ENCODE data around the gene DGKK.

DGKK gene, protein sequence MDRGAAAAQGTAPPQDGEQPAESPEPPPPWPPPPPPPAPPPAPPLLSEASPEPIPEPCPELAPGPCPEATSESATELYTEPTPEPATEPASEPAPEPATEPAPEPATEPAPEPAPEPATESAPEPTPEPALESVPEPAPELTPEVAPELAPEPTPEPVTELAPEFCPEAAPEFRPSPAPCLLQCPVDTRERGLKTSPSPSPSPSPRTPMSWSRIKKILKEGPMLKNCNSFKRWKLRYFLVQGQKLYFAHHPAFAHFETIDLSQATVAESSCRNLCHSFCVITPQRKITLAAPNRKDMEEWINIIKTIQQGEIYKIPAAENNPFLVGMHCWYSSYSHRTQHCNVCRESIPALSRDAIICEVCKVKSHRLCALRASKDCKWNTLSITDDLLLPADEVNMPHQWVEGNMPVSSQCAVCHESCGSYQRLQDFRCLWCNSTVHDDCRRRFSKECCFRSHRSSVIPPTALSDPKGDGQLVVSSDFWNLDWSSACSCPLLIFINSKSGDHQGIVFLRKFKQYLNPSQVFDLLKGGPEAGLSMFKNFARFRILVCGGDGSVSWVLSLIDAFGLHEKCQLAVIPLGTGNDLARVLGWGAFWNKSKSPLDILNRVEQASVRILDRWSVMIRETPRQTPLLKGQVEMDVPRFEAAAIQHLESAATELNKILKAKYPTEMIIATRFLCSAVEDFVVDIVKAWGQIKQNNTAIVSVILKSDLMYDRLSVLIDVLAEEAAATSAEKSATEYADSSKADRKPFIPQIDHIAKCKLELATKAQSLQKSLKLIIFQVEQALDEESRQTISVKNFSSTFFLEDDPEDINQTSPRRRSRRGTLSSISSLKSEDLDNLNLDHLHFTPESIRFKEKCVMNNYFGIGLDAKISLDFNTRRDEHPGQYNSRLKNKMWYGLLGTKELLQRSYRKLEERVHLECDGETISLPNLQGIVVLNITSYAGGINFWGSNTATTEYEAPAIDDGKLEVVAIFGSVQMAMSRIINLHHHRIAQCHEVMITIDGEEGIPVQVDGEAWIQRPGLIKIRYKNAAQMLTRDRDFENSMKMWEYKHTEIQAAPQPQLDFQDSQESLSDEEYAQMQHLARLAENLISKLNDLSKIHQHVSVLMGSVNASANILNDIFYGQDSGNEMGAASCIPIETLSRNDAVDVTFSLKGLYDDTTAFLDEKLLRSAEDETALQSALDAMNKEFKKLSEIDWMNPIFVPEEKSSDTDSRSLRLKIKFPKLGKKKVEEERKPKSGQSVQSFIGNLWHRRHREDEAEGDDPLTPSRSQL

GRCh38 chrX:50470103-50471031, at the start of gene DGKK:
Gene DGKK, minus strand, starts transcription at chrX:50470825. Its CDS starts 147 bp downstream, at chrX:50470678.
- no peak for DNase-seq

- DNase-seq: no peak
Observed at GRCh38 chrX:50514811-50515210, 44.2 kb upstream of the DGKK start.

GRCh38 chrX:50497114-50497513, 26.5 kb upstream of the DGKK start:
- no peak for DNase-seq

GRCh38 chrX:50495616-50496015, 25.0 kb upstream of the DGKK start:
- no peak for DNase-seq

GRCh38 chrX:50492720-50493119, 22.1 kb upstream of the DGKK start:
- DNase-seq: no peak

- no peak for DNase-seq
Observed at GRCh38 chrX:50484662-50485061, 14.0 kb upstream of the DGKK start.

DNA sequence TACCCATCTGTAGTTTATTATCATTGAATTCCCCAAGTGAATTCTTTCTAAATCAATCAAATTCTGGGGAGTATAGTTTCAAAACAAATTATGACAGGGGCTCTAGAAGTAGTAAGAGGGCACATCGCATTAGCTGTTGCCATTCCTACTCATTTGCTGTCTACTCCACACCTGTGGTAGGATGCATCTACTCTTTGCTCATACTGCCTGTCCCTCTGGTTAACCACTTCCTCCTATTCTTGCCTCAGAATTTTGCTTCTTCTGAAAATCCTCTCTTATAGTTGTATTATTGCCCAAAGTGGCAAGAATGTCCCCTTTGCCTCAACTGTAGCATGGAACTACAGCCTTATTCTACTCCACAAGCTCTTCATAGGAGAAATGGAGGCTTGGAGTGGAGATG, 12.7 kb upstream of the DGKK start:
- no peak for DNase-seq

DNA sequence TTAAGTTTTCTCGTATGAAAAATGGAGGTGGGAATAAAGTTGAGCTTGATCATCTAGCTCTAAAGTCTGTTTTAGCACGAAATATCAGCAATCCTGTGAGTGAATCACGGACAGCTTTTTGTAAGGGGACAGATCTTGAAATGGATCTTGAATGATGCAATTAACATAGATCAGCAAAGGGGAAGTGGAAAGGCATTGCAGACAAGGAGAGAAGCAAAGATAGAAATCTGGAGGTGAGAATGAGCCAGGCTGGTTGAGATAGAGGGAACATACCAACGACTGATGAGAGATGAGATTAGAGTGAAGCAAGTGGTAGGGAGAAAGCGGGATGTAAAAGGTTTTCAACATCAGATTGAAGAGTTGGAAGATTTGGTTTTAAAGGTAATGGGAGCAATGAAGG, 4.6 kb upstream of the DGKK start:
- no peak for DNase-seq

DNA sequence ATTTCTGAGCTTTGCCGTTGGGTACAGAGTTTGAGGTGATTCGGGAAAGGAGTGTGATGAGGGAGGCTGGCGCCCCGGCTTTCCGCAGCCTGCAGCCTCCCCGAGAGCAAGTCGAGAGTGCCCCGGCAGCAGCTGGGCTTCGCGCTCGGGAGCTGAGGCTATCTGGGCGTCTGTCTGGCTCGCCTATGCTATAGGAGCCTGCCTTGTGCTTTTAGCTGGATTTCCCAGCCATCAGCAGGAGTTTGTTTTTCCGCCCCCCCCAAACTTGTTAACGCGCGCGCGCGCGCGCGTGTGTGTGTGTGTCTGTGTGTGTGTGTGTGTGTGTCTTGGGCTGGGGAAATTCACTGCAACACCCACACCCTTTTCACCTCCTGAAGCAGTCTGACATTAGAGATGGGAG, 765 bp upstream of the DGKK start:
- DNase-seq: no peak

DNA sequence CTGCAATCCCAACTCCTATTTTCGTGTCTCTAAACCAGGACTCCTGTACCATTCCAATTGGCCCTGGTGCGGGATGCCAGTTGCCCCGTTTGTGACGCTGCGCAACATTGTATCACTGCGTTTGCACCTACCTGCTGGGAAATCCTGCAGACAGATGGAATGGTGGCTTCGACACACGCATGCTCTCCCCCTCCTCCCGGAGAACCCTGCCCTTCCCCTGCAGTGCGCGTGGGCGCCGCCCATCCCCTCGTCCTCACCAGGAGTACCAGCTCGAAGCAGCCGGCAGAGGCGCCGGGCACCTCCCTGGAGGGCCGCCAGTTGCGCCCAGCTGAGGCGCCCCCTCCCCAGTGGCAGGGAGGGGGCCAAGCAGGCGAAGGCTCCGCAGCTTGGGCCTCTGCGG, 1.4 kb downstream of the DGKK start:
- no peak for DNase-seq

DNA sequence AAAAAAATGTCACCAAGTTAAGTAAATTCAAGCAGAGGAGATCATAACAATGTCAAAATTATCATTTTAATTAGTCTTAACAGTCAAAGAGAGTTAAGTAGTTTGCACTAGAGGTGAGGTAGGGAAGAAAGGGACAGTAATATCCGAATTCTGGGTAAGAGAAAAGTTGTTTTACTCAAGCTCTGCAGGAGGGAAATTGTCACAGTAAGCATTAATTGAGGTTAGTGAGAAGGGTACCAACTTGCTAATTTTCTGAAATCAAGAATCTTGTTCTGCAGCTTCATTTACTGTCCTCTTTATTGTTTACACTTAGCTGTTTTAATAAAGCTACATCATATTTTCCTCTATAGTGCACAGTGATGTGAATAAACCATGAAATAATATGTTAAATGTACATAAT, 11.0 kb downstream of the DGKK start:
- no peak for DNase-seq

- no peak for DNase-seq
Observed at GRCh38 chrX:50458483-50458882, 12.1 kb downstream of the DGKK start.

GRCh38 chrX:50456712-50457484, 13.7 kb downstream of the DGKK start:
- DNase-seq: no peak

DNA sequence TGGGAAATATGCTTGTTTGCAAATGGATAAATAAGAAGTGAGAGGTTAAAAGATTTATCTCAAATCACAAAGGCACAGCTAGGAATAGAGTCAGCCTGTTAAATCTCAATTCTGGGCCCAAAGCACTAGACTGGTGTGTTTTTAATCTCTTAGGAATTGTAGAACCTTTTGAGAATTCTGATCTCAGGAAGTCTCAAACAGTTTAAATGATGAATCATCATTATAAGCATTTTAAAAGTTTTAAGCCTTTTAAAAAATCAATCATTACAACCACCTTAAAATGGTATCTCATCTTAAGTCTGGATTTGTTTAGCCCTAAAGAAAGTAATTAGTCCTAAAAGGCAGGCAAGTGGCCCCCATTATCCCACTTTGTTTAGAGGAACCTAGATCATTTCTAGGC, 17.8 kb downstream of the DGKK start:
- DNase-seq: no peak

GRCh38 chrX:50450324-50450723, 20.3 kb downstream of the DGKK start:
- DNase-seq: no peak

- DNase-seq: no peak
Observed at GRCh38 chrX:50448565-50448964, 22.1 kb downstream of the DGKK start.

- DNase-seq: no peak
Observed at GRCh38 chrX:50447535-50447934, 23.1 kb downstream of the DGKK start.

GRCh38 chrX:50442426-50443116, 28.1 kb downstream of the DGKK start:
- no peak for DNase-seq

- DNase-seq: no peak
Observed at GRCh38 chrX:50436797-50437196, 33.8 kb downstream of the DGKK start.

DNA sequence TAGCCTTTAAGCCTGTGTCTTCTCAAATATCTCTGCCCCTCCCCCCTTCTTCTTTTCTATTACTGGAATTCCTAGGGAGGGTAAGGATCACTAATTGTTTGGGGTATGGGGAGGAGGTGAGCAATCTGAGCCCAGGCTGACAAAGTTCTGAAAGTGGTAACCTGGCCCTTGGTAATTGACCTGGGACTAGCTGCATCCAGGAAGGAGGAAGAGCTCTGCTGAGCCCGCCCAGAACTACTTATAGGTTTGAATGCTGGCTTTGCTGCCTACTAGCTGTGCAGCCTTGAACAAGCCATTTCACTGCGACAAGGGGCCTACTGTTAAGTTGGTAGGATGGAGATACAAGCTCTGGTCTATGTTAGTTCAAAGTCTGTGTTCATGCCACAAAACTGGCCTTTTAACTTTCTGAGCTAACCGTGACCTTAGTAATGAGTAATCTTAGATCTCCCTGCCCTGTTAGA, 37.8 kb downstream of the DGKK start:
- DNase-seq: no peak

DNA sequence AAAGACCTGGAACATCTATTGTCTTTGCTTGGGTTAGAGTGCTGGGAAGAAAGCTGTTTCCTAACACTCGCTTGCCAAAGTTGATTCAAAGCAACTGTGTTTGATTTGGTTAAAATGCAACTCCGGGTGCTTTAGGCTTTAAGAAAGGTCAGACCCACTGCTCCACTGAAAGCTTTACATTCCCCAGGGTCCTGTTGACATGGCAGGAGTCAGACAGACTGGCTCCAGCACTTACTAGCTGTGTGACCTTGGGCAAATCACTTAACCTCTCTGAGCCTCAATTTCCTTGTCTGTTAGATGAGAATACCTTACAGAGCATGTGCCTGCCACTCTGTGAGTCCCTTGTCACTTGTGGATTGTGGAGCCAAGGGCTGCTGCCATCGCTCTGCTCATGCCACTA, 39.0 kb downstream of the DGKK start:
- DNase-seq: no peak
